K562 (cell line): ENCODE results near the gene RNF112. TPM values are rescaled to one million over a fixed set of nuclear protein-coding genes. Genes with fewer than 3 reads are reported as not detected.

Experiments used
- FOXK1 ChIP-seq: sonication (generic); formaldehyde crosslinking; IDR thresholded peaks from 2 replicates; pipeline ENCODE4 v1.8.0; 2022; ENCODE audit warnings: missing genetic modification reagents, mild to moderate bottlenecking, borderline replicate concordance
- GATA2 ChIP-seq: sonication (generic); formaldehyde crosslinking; IDR thresholded peaks from 2 replicates; pipeline ENCODE4 v1.4.0; 2020; ENCODE audit warnings: mild to moderate bottlenecking, missing genetic modification reagents
- RNF2 ChIP-seq: sonication (generic); IDR thresholded peaks from 2 replicates; pipeline ENCODE4 v1.6.1; 2016
- SMC3 ChIP-seq: conservative IDR thresholded peaks from 2 replicates; pipeline ENCODE4 v1.6.1; 2011; ENCODE audit warnings: low read depth, low read length, improper control_type of control experiment; ENCODE audit not compliant: insufficient read depth
- ZFPM2 ChIP-seq: fragments of 250-450 bp; sonication (Bioruptor Pico); IDR thresholded peaks from 2 replicates; pipeline ENCODE4 v1.5.1; 2022; ENCODE audit warnings: mild to moderate bottlenecking
- ZNF184 ChIP-seq: sonication (generic); formaldehyde crosslinking; IDR thresholded peaks from 2 replicates; pipeline ENCODE4 v1.5.0; 2020; ENCODE audit warnings: missing genetic modification reagents
- ZNF253 ChIP-seq: fragments of 250-450 bp; sonication (Bioruptor Pico); conservative IDR thresholded peaks from 2 replicates; pipeline ENCODE4 v1.6.1; 2021; ENCODE audit warnings: mild to moderate bottlenecking
- polyA plus RNA-seq, 8 experiments: library from polyadenylated mRNA; depleted of rRNA in 4 of 8; stranded (reverse) in 5 of 8; unstranded in 3 of 8; fragments of >200 nt; fragmentation: Nextera tagmentation in 2 of 8; fragmentation: Illumina TruSeq in 1 of 8; extraction: Ambion mirVana in 2 of 8; extraction: Trizol in 1 of 8; gene quantifications; 2 replicates each; pipeline versions ENCODE4 v1.2.1 to v1.2.3, GENCODE V29; 2011 to 2014; ENCODE audit warnings: inconsistent platforms in 1 of 8, missing spikeins in 1 of 8
- total RNA-seq, 7 experiments: library from RNA; depleted of rRNA in 6 of 7; stranded (reverse); fragments of >200 nt in 6 of 7; fragmentation: Illumina TruSeq in 2 of 7; extraction: Trizol in 2 of 7; gene quantifications; 2 replicates each; pipeline versions ENCODE4 v1.2.1 to v1.2.3, GENCODE V29; 2011 to 2021; ENCODE audit warnings: low replicate concordance in 1 of 7
- TF ChIP-seq, protein P1 (sequence below): fragments of 250-450 bp; sonication (Bioruptor Pico); IDR thresholded peaks from 2 replicates; pipeline ENCODE4 v1.8.0; 2021; ENCODE audit warnings: moderate library complexity, mild to moderate bottlenecking, inconsistent platforms
- TF ChIP-seq, protein P2 (sequence below): fragments of 450-650 bp; IDR thresholded peaks from 2 replicates; pipeline ENCODE4 v1.6.1; 2017; ENCODE audit warnings: antibody characterized with exemption
- TF ChIP-seq, protein P3 (sequence below): fragments of 450-650 bp; IDR thresholded peaks from 2 replicates; pipeline ENCODE4 v1.6.1; 2016; ENCODE audit warnings: mild to moderate bottlenecking
- TF ChIP-seq, protein P4 (sequence below): sonication (generic); formaldehyde crosslinking; IDR thresholded peaks from 2 replicates; pipeline ENCODE4 v1.8.0; 2022; ENCODE audit warnings: mild to moderate bottlenecking, missing genetic modification reagents, borderline replicate concordance
- TF ChIP-seq, protein P5 (sequence below): fragments of 250-450 bp; sonication (Bioruptor Pico); IDR thresholded peaks from 2 replicates; pipeline ENCODE4 v1.4.0; 2020; ENCODE audit warnings: borderline replicate concordance
- TF ChIP-seq, protein P6 (sequence below): fragments of 200-800 bp; sonication (Bioruptor generic); IDR thresholded peaks from 2 replicates; pipeline ENCODE4 v1.6.1; 2016; ENCODE audit warnings: missing genetic modification characterization, missing compliant biosample characterization

RNF112 gene
- total and polyA plus RNA-seq, 9 of the 15 experiments (the other 6 are each of a cell fraction or from before 2014, with no cell fraction given): 0.05 TPM; not detected in 8

DNA sequence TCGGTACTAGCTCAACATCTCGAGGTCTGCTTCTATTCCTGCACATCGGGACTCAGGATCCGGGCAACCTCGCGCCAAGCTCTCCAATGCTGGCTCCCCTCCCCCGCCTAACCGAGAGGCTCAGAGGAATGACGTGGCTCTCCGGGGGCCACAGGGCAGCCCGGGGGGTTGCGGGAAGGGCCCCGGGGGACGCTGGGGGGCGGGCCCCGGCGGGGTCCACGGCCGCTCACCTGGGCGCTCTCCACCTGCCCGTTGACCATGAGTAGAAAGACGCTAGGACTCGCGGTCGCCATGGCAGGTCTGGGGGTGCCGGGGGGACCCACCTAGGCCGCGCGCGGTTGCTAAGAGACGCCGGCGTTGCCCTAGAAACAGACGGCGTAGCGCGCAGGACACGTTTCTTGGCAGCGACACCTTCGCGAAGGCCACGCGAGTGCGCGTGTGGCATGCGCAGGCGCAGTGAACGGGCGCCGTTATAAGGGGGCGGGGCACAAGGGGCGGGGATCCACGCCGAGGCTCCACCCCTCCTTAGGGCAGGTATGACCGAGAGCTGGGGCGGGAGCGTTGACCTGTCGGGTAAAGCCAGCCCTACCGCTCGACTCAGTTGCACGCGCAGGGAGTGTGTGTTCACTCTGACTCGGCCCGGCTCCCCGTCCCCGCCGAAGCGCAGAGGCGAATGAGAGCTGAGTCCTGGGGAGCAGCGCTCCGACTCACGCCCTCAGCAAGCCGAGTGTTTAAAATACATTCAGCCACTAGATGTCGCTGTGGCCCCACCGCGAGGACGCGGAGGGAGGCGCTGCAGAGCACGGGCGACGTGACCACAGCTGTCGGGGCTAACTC is 48.5 kb upstream of the RNF112 start, which contains the start of gene B9D1 (continued):
- TF ChIP-seq RNF2: no peak
- TF ChIP-seq FOXK1 (CRISPR knock-in tag): no peak
- TF ChIP-seq, protein P1, sequence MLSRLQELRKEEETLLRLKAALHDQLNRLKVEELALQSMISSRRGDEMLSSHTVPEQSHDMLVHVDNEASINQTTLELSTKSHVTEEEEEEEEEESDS (CRISPR knock-in tag): no peak
- no peak for TF ChIP-seq ZFPM2 (CRISPR knock-in tag)
- TF ChIP-seq SMC3: peak; percentile 76
- TF ChIP-seq, protein P2, sequence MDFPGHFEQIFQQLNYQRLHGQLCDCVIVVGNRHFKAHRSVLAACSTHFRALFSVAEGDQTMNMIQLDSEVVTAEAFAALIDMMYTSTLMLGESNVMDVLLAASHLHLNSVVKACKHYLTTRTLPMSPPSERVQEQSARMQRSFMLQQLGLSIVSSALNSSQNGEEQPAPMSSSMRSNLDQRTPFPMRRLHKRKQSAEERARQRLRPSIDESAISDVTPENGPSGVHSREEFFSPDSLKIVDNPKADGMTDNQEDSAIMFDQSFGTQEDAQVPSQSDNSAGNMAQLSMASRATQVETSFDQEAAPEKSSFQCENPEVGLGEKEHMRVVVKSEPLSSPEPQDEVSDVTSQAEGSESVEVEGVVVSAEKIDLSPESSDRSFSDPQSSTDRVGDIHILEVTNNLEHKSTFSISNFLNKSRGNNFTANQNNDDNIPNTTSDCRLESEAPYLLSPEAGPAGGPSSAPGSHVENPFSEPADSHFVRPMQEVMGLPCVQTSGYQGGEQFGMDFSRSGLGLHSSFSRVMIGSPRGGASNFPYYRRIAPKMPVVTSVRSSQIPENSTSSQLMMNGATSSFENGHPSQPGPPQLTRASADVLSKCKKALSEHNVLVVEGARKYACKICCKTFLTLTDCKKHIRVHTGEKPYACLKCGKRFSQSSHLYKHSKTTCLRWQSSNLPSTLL: no peak
- TF ChIP-seq, protein P3, sequence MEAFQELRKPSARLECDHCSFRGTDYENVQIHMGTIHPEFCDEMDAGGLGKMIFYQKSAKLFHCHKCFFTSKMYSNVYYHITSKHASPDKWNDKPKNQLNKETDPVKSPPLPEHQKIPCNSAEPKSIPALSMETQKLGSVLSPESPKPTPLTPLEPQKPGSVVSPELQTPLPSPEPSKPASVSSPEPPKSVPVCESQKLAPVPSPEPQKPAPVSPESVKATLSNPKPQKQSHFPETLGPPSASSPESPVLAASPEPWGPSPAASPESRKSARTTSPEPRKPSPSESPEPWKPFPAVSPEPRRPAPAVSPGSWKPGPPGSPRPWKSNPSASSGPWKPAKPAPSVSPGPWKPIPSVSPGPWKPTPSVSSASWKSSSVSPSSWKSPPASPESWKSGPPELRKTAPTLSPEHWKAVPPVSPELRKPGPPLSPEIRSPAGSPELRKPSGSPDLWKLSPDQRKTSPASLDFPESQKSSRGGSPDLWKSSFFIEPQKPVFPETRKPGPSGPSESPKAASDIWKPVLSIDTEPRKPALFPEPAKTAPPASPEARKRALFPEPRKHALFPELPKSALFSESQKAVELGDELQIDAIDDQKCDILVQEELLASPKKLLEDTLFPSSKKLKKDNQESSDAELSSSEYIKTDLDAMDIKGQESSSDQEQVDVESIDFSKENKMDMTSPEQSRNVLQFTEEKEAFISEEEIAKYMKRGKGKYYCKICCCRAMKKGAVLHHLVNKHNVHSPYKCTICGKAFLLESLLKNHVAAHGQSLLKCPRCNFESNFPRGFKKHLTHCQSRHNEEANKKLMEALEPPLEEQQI: no peak
- TF ChIP-seq ZNF184 (CRISPR knock-in tag): no peak
- no peak for TF ChIP-seq GATA2 (CRISPR knock-in tag)
- TF ChIP-seq, protein P4, sequence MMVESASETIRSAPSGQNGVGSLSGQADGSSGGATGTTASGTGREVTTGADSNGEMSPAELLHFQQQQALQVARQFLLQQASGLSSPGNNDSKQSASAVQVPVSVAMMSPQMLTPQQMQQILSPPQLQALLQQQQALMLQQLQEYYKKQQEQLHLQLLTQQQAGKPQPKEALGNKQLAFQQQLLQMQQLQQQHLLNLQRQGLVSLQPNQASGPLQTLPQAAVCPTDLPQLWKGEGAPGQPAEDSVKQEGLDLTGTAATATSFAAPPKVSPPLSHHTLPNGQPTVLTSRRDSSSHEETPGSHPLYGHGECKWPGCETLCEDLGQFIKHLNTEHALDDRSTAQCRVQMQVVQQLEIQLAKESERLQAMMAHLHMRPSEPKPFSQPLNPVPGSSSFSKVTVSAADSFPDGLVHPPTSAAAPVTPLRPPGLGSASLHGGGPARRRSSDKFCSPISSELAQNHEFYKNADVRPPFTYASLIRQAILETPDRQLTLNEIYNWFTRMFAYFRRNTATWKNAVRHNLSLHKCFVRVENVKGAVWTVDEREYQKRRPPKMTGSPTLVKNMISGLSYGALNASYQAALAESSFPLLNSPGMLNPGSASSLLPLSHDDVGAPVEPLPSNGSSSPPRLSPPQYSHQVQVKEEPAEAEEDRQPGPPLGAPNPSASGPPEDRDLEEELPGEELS (CRISPR knock-in tag): no peak
- TF ChIP-seq, protein P5, sequence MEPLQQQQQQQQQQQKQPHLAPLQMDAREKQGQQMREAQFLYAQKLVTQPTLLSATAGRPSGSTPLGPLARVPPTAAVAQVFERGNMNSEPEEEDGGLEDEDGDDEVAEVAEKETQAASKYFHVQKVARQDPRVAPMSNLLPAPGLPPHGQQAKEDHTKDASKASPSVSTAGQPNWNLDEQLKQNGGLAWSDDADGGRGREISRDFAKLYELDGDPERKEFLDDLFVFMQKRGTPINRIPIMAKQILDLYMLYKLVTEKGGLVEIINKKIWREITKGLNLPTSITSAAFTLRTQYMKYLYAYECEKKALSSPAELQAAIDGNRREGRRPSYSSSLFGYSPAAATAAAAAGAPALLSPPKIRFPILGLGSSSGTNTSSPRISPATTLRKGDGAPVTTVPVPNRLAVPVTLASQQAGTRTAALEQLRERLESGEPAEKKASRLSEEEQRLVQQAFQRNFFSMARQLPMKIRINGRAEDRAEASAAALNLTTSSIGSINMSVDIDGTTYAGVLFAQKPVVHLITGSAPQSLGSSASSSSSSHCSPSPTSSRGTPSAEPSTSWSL (CRISPR knock-in tag): no peak
- TF ChIP-seq, protein P6, sequence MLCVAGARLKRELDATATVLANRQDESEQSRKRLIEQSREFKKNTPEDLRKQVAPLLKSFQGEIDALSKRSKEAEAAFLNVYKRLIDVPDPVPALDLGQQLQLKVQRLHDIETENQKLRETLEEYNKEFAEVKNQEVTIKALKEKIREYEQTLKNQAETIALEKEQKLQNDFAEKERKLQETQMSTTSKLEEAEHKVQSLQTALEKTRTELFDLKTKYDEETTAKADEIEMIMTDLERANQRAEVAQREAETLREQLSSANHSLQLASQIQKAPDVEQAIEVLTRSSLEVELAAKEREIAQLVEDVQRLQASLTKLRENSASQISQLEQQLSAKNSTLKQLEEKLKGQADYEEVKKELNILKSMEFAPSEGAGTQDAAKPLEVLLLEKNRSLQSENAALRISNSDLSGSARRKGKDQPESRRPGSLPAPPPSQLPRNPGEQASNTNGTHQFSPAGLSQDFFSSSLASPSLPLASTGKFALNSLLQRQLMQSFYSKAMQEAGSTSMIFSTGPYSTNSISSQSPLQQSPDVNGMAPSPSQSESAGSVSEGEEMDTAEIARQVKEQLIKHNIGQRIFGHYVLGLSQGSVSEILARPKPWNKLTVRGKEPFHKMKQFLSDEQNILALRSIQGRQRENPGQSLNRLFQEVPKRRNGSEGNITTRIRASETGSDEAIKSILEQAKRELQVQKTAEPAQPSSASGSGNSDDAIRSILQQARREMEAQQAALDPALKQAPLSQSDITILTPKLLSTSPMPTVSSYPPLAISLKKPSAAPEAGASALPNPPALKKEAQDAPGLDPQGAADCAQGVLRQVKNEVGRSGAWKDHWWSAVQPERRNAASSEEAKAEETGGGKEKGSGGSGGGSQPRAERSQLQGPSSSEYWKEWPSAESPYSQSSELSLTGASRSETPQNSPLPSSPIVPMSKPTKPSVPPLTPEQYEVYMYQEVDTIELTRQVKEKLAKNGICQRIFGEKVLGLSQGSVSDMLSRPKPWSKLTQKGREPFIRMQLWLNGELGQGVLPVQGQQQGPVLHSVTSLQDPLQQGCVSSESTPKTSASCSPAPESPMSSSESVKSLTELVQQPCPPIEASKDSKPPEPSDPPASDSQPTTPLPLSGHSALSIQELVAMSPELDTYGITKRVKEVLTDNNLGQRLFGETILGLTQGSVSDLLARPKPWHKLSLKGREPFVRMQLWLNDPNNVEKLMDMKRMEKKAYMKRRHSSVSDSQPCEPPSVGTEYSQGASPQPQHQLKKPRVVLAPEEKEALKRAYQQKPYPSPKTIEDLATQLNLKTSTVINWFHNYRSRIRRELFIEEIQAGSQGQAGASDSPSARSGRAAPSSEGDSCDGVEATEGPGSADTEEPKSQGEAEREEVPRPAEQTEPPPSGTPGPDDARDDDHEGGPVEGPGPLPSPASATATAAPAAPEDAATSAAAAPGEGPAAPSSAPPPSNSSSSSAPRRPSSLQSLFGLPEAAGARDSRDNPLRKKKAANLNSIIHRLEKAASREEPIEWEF (CRISPR knock-in tag): no peak
- TF ChIP-seq ZNF253 (CRISPR knock-in tag): no peak
